SIG-M5 (cell line): Measurements from ENCODE around the gene ICAM2.

Experiments used
- DNase-seq: peaks from one replicate; lab custom pipeline; 2025; lab: John Stamatoyannopoulos, UW

The ICAM2 gene

DNA sequence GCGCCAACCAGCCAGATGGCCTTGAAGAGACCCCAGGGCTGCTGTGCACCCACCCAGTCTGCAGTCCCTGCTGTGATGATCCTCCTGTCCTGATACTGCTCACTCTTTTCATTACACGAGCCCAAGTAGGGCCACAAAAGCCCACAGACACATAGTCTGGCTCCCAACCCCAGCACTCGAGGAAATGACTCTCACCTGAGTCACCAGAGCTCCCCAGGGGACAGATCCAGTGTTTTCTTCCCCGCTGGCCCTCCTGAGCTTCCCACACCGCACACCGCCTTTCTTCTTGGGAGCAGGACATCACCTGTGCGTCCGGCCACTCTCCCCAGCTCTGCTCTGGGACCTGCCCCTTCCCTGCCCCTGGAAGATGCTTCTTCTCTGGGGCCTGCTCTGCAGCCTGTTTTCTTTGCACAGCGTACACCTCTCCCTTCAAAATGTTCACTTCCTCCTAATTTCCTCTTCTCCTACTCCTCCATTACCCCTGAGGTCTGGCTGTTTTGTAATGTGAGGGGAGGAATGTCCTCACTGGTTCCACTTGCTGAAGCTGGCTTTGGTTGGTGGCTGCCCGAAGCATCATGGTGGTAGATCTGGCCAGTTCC is 45.7 kb downstream of the ICAM2 start:
- DNase-seq, result no peak

DNA sequence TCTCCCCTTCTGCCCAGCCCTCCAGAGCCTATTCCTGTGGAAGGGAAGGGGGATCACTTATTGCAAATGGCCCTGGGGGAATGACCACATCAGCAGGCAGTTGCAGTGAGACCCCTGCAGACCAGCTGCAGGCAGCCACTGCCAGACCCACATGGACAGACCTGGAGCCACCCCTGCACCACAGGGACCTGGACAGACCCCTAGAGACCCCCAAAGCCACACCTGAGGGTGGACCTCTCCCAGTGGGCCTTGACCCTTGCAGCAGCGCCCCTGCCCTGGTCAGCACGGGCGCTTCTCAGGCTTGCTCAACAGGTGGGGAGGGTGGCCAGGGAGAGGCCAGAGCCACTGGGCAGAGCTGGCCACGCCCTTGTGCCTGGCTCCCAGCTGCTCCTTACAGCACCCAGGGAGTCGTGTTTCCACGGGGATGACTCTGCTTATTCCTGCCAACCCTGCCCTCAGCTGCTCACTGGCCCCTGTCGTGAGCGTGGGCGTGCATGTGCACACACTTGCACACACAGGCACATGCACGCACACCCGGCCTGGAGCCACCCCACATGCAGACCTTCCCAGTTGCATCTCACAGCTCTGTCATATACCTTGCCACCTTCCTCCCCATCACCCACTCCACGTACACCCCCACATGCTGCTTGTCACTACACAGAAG is 46.4 kb downstream of the ICAM2 start:
- no peak for DNase-seq

DNA sequence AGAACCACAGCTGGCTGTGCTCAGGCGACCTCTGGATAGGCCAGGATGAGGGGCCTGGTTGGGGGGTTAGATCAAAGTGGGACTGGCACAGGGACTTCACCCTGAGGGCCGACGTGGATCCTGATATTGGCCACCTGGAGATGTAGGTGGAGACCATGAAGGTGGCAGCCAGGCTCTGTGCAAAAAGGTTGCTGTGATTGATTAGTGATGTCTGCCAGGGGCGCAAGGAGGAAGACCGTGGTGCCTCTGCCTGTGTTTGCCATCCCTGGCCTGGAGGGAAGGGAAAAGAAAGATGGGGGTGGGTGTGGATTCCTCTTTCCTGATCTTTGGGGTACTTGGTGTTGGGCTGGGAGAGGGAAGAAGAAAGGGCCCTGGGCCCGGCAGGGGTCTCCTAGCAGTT is 47.2 kb downstream of the ICAM2 start:
- no peak for DNase-seq

DNA sequence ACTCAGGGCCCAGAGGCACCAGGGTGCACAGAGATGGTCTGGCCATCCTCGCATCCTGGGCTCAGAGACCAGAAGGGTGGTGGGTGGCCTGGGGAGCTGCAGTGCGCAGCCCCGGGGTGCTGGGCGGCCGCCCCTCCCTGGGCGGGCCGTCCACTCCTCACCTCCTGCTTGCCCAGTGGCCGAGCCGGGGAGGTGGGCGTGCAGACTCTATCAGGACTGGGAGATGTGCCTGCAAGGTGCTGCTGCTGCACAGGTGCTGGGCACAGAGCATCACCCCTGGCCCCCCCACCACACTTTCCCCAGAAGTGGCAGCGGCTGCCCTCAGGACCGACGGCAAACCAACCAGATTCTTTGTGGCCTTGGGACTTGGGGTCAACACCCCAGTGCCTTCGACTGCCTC is 47.6 kb downstream of the ICAM2 start, which contains the start of gene SCN4A:
Gene SCN4A (minus strand): TSS at position 123 of the 400 bp plus-strand sequence. CDS start 77 bp downstream, at position 46.
- DNase-seq, result no peak

DNA sequence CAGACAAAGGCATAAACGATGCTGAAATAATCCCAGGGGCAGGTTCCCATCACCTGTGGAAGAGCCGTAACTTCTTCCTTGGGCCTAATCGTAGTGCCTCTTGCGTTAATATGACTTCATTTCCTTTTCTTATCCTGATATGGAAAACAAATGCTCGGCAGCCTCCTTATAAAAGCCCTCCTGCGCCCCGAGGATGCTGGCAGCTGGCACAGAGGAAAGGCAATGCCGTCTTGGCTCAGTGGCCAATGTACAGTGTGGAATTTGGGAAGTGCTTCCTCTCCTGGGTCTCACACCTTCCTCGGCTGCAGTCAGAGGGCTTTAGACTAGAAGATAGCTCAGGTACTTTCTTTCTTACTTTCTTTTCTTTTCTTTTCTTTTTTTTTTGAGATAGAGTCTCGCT is 51.2 kb downstream of the ICAM2 start:
- no peak for DNase-seq

DNA sequence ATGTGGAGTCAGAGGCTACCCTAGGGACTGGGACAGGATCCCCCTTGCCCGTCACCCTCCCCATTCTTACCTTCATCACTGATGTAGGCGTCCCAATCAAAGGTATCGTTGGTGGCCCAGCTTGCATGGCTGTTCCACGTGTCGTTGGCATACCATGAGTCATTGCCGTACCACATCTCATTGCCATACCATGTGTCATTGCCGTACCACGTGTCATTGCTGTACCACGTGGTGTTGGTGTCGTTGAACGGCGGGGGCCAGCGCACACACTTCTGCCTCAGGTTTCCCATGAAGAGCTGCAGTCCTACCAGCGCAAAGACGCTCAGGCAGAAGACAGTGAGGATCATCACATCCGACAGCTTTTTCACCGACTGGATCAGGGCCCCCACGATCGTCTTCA is 52.5 kb downstream of the ICAM2 start:
- no peak for DNase-seq

DNA sequence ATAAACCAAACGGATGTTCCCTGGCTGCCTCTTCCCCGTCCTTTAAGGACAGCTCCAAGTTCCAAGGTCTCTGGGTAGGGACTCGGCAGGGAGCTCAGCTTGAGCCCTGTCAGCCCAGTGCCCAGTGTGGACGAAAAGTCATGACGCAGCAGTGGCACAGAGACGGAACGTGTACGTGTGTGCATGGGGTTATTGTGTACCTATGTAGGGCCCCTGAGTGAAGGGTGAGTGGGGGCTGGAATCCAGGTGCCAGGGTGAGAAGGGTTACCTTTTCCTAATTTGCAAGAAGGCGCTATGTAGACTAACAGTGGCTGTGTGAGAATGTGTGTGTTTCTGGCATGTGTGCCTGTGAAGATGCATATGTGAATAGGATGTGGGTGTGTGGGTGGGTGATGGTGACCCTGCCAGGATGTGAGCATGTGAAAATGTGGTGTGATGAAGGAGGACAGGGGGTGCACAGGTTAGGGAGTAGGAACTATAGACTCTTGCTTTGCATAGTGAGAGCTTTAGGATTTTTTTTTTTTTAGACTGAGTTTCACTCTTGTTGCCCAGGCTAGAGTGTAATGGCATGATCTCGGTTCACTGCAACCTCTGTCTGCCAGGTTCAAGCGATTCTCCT is 53.7 kb downstream of the ICAM2 start:
- no peak for DNase-seq

DNA sequence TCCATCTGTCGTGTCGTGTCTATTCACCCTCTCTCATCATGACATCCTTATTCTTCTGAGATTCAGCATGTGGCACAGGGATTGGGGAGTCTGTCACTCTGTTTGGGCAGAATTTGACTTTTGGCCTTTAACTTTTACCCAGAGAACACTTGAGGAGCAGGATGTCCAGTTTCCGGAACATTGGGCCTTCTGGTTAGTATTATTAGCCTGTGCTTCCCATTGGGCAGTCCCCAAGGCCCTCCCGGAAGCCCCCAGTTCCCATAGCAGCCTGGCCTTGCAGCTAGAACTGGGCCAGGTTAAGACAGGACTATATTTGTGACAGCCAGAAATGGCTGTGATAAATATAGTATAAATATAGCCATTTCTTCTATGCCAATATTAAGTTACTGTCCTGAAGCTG is 57.3 kb downstream of the ICAM2 start:
- DNase-seq, result no peak

DNA sequence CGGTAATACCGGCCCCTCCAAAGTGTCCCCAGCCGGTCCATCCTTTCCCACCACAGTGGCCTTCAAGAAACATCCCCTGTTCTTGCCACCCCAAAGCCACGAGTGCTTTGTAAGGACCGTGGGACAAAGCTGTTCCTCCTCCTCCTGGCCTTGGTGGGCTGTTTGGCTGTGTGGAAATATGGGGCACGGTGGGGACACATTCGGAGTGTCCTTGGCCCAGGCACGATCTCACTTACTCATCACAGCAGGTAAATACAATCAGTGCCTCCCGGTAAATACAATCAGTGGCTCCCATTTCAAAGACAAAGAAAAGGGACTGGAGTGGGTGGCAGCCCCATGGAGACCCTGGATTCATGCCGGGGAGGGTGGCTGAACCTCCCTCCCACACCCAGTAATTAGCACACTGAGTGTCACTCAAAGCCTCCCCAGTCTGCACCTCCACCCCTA is 58.1 kb downstream of the ICAM2 start:
- no peak for DNase-seq

DNA sequence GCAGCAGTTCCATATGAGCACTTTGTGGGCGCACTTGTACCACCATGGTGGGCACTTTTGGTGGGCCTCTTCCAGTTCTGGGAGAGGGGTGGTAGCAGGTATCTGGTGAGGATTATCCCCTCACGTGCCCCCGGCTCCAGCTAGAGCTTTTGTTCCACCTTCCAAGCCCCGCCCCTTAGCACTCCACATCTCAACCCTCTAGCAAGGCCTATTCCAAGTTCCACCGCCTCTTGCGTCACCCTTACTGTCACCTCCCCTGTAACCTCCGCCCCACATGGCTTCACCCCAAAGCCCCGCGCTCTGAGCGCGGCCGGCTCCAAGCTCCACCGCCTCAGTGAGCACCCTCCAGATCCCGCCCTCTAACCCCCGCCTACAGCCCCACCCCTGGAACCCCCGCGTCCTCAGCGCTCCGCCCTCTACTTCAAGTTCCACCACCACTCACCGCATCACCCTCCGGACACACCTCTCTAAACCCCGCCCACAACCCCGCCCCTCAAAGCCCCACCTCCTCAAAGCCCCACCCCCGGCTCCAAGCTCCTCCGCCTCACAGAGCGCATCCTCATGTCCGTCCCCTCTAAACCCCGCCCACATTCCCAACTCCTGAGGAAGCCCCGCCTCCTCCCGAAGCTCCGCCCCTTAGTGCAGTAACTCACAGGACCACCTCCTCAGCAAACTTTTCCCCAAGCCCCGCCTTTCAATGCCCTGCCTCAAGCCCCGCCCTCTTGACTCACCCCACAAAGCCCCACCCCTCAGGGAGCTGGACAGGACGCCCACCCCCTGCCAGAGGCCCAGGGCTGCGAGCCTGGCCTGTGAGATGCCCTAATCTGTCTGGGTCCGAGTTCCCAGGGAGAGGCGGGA is 58.8 kb downstream of the ICAM2 start:
- DNase-seq, result peak; percentile 66

DNA sequence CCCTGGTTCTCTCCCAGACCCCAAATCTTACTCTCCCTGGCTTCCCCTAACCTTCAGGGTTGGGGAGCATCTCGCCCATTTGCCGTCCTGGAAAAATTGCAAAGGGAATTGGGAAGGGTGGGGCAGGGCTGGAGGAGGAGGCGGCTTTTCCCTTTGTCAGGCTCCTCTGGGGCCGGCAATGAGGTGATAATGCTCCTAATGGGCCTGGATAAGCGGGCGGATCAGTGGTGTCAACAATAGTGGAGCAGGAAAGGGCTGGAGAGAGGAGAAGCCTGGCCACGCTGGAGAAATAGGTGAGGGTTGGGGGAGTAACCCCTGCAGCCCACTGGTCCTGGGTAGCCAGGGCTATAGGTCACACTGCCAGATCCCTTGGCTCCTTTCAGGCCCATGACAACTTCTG is 60.0 kb downstream of the ICAM2 start:
- DNase-seq, result no peak

DNA sequence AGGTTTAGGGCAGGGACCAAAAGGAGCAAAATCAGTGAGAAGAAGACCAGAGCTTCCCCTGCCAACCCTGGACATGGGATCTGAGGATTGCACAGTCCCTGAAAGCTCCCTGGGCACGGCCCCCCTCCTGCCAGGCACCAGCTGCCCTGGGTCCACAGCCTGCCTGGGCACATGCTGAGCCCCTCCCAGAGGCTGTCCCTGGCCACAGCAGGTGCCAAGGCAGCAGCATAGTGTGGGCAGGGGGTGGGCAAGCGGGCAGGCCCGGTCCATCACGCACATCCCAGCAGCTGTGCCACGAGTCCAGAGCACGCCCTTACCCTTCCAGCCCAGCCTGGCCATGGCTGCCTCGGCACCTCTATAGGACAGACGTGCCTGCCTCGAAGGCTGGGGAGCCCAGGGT is 60.4 kb downstream of the ICAM2 start:
- no peak for DNase-seq

DNA sequence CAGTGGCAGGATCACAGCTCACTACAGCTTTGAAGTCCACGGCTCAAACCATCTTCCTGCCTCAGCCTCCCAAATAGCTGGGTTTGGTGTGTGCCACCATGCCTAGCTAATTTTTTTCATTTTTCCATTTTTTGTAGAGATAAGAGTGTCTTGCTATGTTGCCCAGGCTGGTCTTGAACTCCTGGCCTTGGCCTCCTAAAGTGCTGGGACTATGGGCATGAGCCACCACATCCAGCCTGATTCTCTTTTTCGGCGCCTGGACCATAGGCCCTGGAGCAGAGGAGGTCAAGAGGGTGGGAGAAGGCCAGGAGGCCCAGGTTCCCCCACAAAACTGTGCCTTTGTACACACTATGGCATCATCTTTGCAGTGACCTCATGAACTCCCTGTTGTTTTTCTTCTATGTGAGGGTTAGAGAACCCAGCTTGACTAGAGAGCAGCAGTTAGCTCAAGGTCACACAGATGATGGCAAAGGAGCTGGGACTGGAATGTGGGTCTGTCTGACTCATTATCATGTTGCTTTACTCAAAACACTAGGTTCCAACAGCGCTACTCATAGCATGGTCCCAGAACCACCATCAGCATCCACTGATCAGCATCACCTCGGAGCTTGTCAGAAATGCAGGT is 64.0 kb downstream of the ICAM2 start:
- DNase-seq, result no peak

DNA sequence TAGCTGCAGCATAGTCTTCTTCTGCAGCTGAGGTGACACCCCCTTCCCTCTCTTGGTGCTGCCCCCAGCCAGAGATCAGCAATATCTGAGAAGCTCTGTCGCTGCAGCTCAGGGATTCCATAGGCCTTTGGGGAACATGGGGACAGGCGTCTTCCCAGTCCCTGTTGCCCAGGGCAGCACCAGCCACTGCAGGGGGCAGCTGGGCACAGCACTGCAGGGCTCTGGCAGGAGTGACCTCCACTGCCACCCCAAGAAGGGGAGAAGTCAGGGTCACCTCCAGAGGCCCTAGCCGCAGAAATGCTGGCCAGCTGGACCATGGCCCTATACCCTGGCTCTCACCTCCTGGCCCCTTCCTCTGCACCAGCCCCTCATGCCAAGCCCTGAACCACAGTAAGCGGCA is 64.6 kb downstream of the ICAM2 start:
- no peak for DNase-seq

DNA sequence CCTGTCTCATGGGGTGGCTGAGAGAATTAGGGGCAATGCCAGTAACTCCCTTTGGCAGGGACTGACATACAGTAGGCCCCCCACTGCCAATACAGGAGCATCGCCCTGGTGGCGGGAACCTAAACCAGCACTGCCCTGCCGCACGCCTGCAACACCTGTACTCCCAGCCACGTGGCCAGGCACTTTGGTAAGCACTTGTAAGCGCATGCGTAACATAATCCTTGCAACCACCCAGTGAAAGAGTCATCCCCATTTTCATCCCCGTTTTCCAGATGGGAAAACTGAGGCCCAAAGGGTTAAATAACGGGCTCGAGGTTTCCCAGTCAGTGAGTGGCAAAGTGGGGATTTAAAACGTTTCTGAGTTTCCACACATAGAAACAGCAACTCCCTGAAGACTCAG is 65.2 kb downstream of the ICAM2 start:
- no peak for DNase-seq

DNA sequence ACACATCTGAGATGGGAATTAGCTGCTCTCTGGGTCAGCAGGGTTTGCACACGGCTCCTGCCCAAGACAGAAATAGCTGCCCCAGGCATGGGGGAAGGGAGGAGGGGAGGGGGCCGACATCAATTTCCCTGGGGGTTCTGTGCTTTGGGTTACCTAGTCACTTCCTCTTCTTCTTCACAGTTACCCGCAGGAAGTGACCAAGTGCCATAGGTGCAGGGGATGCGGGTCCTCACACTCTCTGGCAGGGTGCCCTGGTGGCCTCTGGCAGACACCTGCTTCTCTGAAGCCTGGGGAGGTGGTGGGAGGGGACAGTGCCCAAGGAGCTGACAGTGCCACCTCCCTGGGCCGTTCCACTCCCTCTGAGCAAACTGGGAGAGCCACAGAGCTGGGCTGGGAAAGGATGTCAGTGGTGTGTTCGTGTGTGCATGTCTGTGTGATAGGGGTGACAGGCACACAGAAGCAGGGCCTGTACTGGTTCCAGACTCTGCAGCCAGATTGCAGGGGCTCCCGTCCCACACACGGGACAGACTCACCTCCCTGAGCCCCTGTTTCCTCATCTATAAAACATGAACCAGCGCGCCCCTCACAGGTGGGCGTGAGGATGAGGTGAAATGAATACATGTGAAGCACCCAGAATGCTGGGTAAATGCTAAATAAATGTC is 65.9 kb downstream of the ICAM2 start:
- DNase-seq, result no peak
